Stimulated activated CD8-positive, alpha-beta memory T cell treated with anti-CD3 and anti-CD28 coated beads, Interleukin-15, amount 100 ng/mL, for 1 hour (primary cell): Measurements from ENCODE around the gene MIA.
"Not testable (repeated sequence)": the region's sequence is repeated elsewhere in the genome, so short reads cannot be mapped to it uniquely, and the experiment has no call there.

Experiments used
- DNase-seq: peaks from one replicate; pipeline ENCODE4 v3.0.0-alpha.2; 2020; ENCODE audit warnings: low read depth

The MIA gene

GRCh38 chr19:40750874-40751537 is 24.3 kb upstream of the MIA start, which contains the start of gene SNRPA:
SNRPA (plus strand) TSS chr19:40751203; CDS start chr19:40751409, 206 bp downstream.
- peak; percentile 87 for DNase-seq

DNA sequence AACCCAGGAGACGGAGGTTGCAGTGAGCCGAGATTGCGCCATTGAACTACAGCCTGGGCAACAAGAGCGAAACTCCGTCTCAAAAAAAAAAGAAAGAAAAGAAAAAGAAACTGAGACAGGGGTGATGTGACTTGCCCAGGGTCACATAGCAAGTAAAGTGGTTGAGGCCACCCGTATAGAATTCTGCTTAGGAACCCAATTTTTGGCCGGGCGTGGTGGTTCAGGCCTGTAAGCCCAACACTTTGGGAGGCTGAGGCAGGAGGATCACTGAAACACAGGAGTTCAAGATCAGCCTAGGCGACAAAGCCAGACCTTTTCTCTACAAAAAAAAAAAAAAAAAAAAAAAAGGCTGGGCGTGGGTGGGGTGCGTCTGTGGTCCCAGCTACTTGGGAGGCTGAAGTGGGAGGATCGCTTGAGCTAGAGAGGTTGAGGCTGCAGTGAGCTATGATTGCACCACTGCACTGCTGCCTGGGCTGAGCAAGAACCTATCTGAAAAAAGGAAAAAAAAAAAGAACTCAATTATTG is 23.0 kb upstream of the MIA start:
- DNase-seq, result no peak

GRCh38 chr19:40754611-40755247 is 20.6 kb upstream of the MIA start:
- DNase-seq, result no peak

DNA sequence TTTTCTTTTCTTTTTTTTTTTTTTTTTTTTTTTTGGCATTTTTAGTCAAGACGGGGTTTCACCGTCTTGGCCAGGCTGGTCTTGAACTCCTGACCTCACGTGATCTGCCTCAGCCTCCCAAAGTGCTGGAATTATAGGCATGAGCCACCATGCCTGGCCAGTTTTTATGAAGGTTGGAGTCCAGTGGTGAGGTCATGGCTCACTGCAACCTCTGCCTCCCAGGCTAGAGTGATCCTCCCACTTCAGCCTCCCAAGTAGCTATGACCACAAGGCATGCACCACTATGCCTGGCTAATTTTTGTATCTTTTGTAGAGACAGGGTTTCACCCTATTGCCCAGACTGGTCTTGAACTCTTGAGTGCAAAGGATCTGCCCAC is 20.1 kb upstream of the MIA start:
- DNase-seq, result no peak

DNA sequence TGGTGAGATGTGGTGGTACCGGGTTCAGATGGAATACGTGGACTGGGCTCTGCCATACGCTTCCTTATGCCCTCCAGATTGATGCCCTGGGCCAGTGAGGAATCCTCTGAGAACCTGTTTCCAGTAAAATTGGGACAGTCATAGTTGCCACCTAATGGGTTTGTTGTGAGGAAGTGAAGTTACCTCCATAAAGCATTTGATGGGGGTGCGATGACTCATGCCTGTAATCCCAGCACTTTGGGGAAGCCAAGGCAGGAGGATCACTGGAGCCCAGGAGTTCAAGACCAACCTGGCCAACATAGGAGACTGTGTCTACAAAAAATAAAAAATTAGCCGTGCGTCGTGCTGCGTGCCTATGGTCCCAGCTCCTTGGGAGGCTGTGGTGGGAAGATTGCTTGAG is 19.5 kb upstream of the MIA start:
- DNase-seq, result no peak

- no peak for DNase-seq
These were observed 18.7 kb upstream of the MIA start for GRCh38 chr19:40756502-40757110.

- no peak for DNase-seq
These were observed 16.8 kb upstream of the MIA start for GRCh38 chr19:40758491-40758890.

DNA sequence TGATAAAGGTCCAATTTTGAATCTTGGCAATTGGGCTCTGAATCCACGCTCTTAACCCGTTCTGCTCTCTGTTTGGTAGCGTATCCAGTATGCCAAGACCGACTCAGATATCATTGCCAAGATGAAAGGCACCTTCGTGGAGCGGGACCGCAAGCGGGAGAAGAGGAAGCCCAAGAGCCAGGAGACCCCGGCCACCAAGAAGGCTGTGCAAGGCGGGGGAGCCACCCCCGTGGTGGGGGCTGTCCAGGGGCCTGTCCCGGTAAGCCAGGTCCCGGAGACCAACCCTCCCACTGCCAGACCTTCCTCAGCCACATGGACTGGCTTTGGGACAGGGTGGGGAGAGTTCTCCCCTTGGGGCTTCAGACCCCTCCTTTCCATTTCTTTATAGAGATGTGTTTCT is 16.0 kb upstream of the MIA start:
- no peak for DNase-seq

- no peak for DNase-seq
These were observed 12.4 kb upstream of the MIA start for GRCh38 chr19:40762754-40763470.

DNA sequence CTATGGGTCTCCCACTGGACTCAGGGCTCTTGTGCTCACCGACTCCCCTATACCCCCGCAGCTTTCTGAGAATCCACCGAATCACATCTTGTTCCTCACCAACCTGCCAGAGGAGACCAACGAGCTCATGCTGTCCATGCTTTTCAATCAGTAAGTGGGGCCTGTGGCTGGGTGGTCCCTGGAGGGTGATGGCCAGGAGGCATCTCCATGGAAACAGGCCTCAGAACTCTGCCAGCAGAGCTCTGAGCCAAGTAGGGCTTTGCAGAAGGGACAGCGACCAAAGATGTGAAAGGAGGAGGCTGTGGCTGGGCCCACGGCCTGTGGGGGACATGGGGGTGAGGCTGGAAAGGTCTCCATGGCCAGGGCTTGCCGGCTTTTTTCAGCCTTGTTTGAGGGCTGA is 11.8 kb upstream of the MIA start:
- DNase-seq, result no peak

GRCh38 chr19:40763963-40764362 is 11.4 kb upstream of the MIA start:
- no peak for DNase-seq

GRCh38 chr19:40766385-40766784 is 8.9 kb upstream of the MIA start:
- DNase-seq, result not testable (repeated sequence)

- DNase-seq, result no peak
These were observed 6.5 kb upstream of the MIA start for GRCh38 chr19:40768869-40769268.

DNA sequence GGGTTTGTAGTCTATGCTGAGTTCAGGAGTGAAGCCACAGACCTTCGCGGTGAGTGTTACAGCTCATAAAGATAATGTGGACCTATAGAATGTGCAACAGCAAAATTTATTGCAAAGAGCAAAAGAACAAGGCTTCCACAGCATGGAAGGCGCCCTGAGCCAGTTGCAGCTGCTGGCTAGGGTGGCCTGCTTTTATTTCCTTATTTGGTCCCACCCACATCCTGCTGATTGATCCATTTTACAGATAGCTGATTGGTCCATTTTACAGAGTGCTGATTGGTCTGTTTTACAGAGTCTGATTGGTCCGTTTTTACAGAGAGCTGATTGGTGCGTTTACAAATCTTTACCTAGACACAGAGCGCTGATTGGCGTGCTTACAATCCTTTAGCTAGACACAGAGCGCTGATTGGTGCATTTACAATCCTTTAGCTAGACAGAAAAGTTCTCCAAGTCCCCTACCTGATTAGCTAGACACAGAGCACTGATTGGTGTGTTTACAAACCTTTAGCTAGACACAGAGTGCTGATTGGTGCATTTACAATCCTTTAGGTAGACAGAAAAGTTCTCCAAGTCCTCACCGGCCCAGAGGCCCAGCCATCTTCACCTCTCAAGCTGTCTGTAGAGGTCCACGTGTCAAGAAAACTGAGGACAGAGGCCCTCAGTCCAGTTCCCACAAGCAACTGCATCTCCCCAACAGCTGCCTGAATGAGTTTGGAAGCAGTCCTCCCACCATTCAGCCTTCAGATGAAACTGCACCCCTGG is 4.0 kb upstream of the MIA start:
- DNase-seq, result not testable (repeated sequence)

DNA sequence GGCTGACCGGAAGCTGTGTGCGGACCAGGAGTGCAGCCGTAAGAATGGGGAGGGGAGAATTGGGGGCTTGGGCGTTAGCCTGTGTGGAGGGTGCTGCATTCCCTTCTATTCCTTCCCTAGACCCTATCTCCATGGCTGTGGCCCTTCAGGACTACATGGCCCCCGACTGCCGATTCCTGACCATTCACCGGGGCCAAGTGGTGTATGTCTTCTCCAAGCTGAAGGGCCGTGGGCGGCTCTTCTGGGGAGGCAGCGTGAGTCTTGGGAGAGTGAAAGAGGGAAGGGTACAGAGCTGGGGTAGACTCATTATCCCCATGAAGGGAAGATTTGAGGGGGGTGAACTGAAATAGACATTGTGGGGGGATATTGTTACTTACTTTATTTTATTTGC is 306 bp downstream of the MIA start:
- no peak for DNase-seq

GRCh38 chr19:40776364-40776763 is 1.0 kb downstream of the MIA start:
- no peak for DNase-seq

GRCh38 chr19:40776932-40777644 is 1.8 kb downstream of the MIA start:
- DNase-seq, result peak; percentile 85

GRCh38 chr19:40777645-40777936 is 2.3 kb downstream of the MIA start:
- DNase-seq, result no peak

DNA sequence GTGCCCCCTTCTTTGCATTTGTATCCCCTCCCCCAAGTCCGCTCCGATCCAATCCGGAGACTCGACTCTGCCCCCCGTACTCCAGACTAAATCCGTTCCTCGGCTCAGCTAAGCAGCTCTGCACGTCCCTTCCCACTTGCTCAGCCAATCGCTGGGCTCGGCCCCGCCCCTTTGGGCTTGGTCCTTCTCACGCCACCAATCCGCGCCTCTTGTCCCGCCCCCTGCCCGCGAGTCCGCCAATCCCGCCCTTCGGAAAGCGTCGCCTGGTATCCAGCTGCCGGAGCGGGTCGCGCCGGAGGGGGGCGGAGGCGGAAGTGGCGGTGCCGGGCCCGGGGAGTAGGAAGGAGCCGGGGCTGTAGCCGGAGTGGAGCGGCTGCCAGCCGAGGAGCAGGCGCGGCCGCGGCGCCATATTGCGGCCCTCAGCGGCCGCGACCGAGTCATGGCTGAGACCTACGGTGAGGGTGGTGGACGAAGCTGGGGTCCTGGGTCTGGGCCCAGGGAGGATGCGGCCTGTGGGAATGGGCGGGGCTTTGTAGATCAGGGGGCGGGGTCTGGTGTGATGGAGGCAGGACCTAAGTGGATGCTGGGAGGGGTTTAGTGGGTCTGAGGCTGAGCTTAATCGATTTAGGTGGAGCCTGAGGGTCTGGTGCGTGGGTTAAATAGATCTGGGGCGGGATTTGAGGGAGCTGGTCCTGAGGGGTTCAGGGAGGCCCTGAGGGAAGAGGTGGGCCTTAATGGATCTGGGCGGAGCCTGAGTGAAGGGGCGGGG is 2.8 kb downstream of the MIA start, which contains the start of gene RAB4B:
Gene RAB4B, plus strand, starts transcription at position 311 of the 769 bp plus-strand sequence. Its CDS starts 129 bp downstream, at position 440.
- DNase-seq, result peak; percentile 99

DNA sequence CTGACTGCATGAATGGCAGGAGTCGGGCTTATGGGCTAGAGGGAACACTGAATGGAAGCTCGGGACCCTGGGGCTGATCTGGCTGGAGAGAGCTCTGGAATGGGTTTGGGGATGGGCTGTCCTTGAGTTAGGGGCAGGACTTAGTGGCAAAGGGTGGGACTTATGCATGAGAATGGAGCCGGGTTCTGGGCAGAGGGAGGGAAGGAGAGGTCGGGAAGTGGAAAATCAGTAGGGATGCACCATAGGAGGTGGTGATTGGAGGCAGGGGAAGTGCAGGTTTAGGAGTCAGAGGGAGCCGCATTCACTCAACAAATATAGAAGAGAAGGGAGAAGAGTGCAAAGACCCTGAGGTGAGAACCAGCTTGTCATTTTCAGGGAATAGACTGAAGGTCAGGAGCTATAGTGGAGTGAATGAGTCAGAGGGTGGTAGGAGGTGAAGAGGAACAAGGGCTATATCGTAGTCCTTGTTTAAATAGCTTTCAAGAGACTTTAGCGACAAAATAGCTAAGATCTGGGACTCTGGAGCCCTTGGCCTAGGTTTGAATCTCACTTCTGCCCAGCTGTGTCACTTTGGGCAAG is 3.5 kb downstream of the MIA start:
- no peak for DNase-seq
